SK-N-SH (cell line): ENCODE measurements around the gene TEKT5. TPM values are rescaled to one million over a fixed set of nuclear protein-coding genes. Genes with fewer than 3 reads are reported as not detected.

ENCODE experiments used
- CTCF ChIA-PET: fragments of 300-600, 350-600 bp; formaldehyde crosslinking; extraction: SDS; loops from one replicate; lab custom pipeline; 2021; lab: Yijun Ruan, JAX
- POLR2A ChIA-PET: fragments of 350-600 bp; sonication (Branson Sonifier 250); formaldehyde crosslinking; extraction: SDS; loops from one replicate; lab custom pipeline; 2020; ENCODE audit warnings: antibody characterized with exemption, inconsistent platforms; lab: Yijun Ruan, JAX
- DNase-seq: peaks from one replicate; pipeline ENCODE4 v3.0.0; 2012
- H2AFZ ChIP-seq: fragments of 200-600 bp; sonication (generic); 2 replicates; pipeline ENCODE4 v1.8.1; 2016; ENCODE audit warnings: antibody characterized with exemption, mild to moderate bottlenecking, low read depth
- H3F3A ChIP-seq: fragments of 200-600 bp; sonication (generic); replicated peaks from 2 replicates; pipeline ENCODE3; 2016; ENCODE audit warnings: antibody characterized with exemption, mild to moderate bottlenecking; ENCODE audit not compliant: insufficient read depth
- H3K27ac ChIP-seq, 2 experiments: fragments of 200-500 bp in 1 of 2; fragments of 200-600 bp in 1 of 2; sonication (Bioruptor generic) in 1 of 2; sonication (generic), shearing (Covaris generic) in 1 of 2; 2 replicates each; pipeline versions ENCODE4 v1.5.1 to v1.6.1; 2014 to 2016; ENCODE audit warnings: low read depth in 2 of 2, inconsistent platforms in 1 of 2, low read length in 1 of 2, mild to moderate bottlenecking in 1 of 2, mixed read lengths in 1 of 2
- H3K27me3 ChIP-seq: fragments of 200-600 bp; sonication (generic), shearing (Covaris generic); 2 replicates; pipeline ENCODE4 v1.6.1; 2016; ENCODE audit warnings: mixed run types; ENCODE audit not compliant: insufficient read depth
- H3K36me3 ChIP-seq, 2 experiments: fragments of 200-500 bp in 1 of 2; fragments of 200-600 bp in 1 of 2; sonication (Bioruptor generic) in 1 of 2; sonication (generic) in 1 of 2; replicated peaks in 1 of 2; 2 replicates each; pipeline versions ENCODE3 to v1.5.1; 2014 to 2016; ENCODE audit warnings: low read length in 1 of 2, mild to moderate bottlenecking in 1 of 2; ENCODE audit not compliant: insufficient read depth in 2 of 2, control insufficient read depth in 1 of 2
- H3K4me1 ChIP-seq, 2 experiments: fragments of 200-500 bp in 1 of 2; fragments of 200-600 bp in 1 of 2; sonication (Bioruptor generic) in 1 of 2; sonication (generic), shearing (Covaris generic) in 1 of 2; 2 replicates each; pipeline versions ENCODE4 v1.5.1 to v1.6.1; 2014 to 2016; ENCODE audit warnings: low read depth in 1 of 2, low read length in 1 of 2, mixed run types in 1 of 2; ENCODE audit not compliant: insufficient read depth in 2 of 2, control insufficient read depth in 1 of 2
- H3K4me2 ChIP-seq: fragments of 200-600 bp; sonication (generic), shearing (Covaris generic); 2 replicates; pipeline ENCODE4 v1.6.1; 2017; ENCODE audit warnings: mixed run types
- H3K4me3 ChIP-seq, 2 experiments: fragments of 200-500 bp in 1 of 2; fragments of 200-600 bp in 1 of 2; sonication (Bioruptor generic) in 1 of 2; sonication (generic), shearing (Covaris generic) in 1 of 2; 2 replicates each; pipeline versions ENCODE4 v1.5.1 to v1.8.1; 2014 to 2016; ENCODE audit warnings: low read depth in 2 of 2, inconsistent platforms in 1 of 2, low read length in 1 of 2, mild to moderate bottlenecking in 1 of 2, mixed read lengths in 1 of 2, moderate library complexity in 1 of 2
- H3K79me2 ChIP-seq: fragments of 200-600 bp; sonication (generic); 2 replicates; pipeline ENCODE4 v1.8.1; 2017; ENCODE audit warnings: mild to moderate bottlenecking; ENCODE audit not compliant: insufficient read depth
- H3K9ac ChIP-seq: fragments of 200-600 bp; sonication (generic); 2 replicates; pipeline ENCODE4 v1.6.1; 2017; ENCODE audit warnings: mixed run types
- H3K9me2 ChIP-seq: fragments of 200-600 bp; sonication (generic); 2 replicates; pipeline ENCODE4 v1.6.1; 2017; ENCODE audit warnings: mixed run types
- H3K9me3 ChIP-seq: fragments of 200-600 bp; sonication (generic); 2 replicates; pipeline ENCODE4 v1.6.1; 2017; ENCODE audit warnings: mixed run types, mild to moderate bottlenecking, moderate library complexity
- H4K20me1 ChIP-seq: fragments of 200-600 bp; sonication (generic); 2 replicates; pipeline ENCODE4 v1.6.1; 2017; ENCODE audit warnings: mild to moderate bottlenecking, mixed run types; ENCODE audit not compliant: insufficient read depth
- EP300 ChIP-seq, 2 experiments: IDR thresholded peaks; 2 replicates each; pipeline versions ENCODE4 v1.4.0 to v1.6.1; 2012; ENCODE audit warnings: borderline replicate concordance in 1 of 2, low read depth in 1 of 2, low read length in 1 of 2
- FOXM1 ChIP-seq: IDR thresholded peaks from 2 replicates; pipeline ENCODE4 v1.4.0; 2012; ENCODE audit warnings: low read depth, mild to moderate bottlenecking
- MEF2A ChIP-seq: IDR thresholded peaks from 2 replicates; pipeline ENCODE4 v1.4.0; 2012; ENCODE audit warnings: low read depth, borderline replicate concordance
- RAD21 ChIP-seq: IDR thresholded peaks from 2 replicates; pipeline ENCODE4 v1.6.1; 2012; ENCODE audit warnings: mild to moderate bottlenecking, low read length
- RFX5 ChIP-seq: IDR thresholded peaks from 2 replicates; pipeline ENCODE4 v1.6.1; 2012; ENCODE audit warnings: mild to moderate bottlenecking, improper control_type of control experiment, low read length
- RXRA ChIP-seq: IDR thresholded peaks from 2 replicates; pipeline ENCODE4 v1.4.0; 2012; ENCODE audit warnings: low read depth, mild to moderate bottlenecking, borderline replicate concordance
- SIN3A ChIP-seq: IDR thresholded peaks from 2 replicates; pipeline ENCODE4 v1.6.1; 2012; ENCODE audit warnings: low read depth, mild to moderate bottlenecking, low read length, moderate library complexity, borderline replicate concordance
- TAF1 ChIP-seq: IDR thresholded peaks from 2 replicates; pipeline ENCODE4 v1.6.1; 2012; ENCODE audit warnings: low read depth, mild to moderate bottlenecking, low read length, moderate library complexity, borderline replicate concordance
- YY1 ChIP-seq: IDR thresholded peaks from 2 replicates; pipeline ENCODE4 v1.4.0; 2012; ENCODE audit warnings: low read depth, mild to moderate bottlenecking
- WGBS: methylation state at CpG from one replicate; pipeline ENCODE4 v1.1.6; 2017; ENCODE audit warnings: low lambda C conversion rate; 5-methylcytosine and 5-hydroxymethylcytosine counted together
- polyA plus RNA-seq, 3 experiments: library from polyadenylated mRNA; depleted of rRNA; stranded (reverse); fragments of >200 nt; gene quantifications; 2 replicates each; pipeline ENCODE4 v1.2.3, GENCODE V29; 2012
- TF ChIP-seq, protein P1 (sequence below): IDR thresholded peaks from 2 replicates; pipeline ENCODE4; 2012
- TF ChIP-seq, protein P2 (sequence below): IDR thresholded peaks from 2 replicates; pipeline ENCODE4 v1.4.0; 2012; ENCODE audit warnings: low read depth
- TF ChIP-seq, protein P3 (sequence below): fragments of 200-600 bp; sonication (generic); IDR thresholded peaks from 2 replicates; pipeline ENCODE4 v1.6.1; 2017; ENCODE audit warnings: antibody characterized with exemption, mild to moderate bottlenecking, moderate library complexity

Gene TEKT5
- polyA plus RNA-seq, 1 of the 3 experiments (the other 2 are of a cell fraction) = not detected

DNA sequence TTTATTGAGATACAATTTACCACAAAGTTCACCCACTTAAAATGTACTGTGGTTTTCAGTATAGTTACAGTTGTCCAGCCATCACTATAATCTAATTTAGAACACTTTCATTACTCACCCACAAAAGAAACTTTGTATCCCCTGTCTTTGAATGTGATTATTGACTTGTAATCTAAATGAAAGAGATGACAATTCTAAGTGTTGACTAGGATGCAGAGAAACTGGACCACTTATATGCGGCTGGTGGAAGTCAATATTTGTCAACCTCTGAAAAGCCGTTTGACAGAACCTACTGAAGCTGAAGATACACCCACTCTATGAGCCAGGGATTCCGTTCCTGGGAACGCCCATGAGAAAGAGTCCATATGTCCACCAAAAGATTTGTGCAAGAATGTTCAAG, 36.8 kb downstream of the TEKT5 start:
- 61% methylated on average over 4 of the region's 4 CpGs for WGBS
- no peaks in the 10 kb centered on the region for H3K36me3 ChIP-seq
- DNase-seq = no peak
- no peaks in the 10 kb centered on the region for H3K9me3 ChIP-seq
- no peaks in the 10 kb centered on the region for H3K27me3 ChIP-seq
- no peaks in the 10 kb centered on the region for H4K20me1 ChIP-seq
- ChIA-PET POLR2A (no interaction called here), CTCF (interaction anchor here (0.8 kb wide), 1 partner anchor 11 kb away, joined by 3 read pairs; no protein-coding TSS in a partner anchor)
- H3K9me2 ChIP-seq = no peaks in the 10 kb centered on the region
- no peak overlapping the region for H3K4me3 ChIP-seq
- no peak overlapping the region for H3K27ac ChIP-seq
- H3K4me2 ChIP-seq = no peak overlapping the region
- H3K79me2 ChIP-seq = no peaks in the 10 kb centered on the region
- TF ChIP-seq TAF1 = no peak
- H3F3A ChIP-seq = no peaks in the 10 kb centered on the region
- H3K4me1 ChIP-seq = peaks cover 0 to 3% of the 10 kb centered on the region in 2 experiments; a peak in 1 of 4 replicates
- no peak overlapping the region for H3K9ac ChIP-seq
- H2AFZ ChIP-seq = no peak overlapping the region

DNA sequence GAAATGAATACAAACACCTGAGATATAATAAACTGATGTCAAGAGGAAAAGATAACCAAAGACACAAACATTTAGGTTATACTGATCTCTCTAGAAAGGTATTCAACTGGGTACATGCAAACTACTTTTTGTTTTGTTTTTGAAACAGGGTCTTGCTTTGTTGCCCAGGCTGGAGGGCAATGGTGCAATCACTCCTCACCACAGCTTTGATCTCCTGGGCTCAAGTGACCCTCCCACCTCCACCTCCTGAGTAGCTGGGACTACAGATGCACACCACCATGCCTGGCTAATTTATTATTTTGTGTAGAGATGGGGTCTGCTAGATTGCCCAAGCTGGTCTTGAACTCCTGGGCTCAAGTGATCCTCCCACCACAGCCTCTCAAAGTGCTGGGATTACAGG, 38.1 kb downstream of the TEKT5 start:
- POLR2A ChIA-PET = no interaction called here
- Histone ChIP-seq H3K9me3 (no peaks in the 10 kb centered on the region), H4K20me1 (no peaks in the 10 kb centered on the region), H3F3A (no peaks in the 10 kb centered on the region), H3K27me3 (no peaks in the 10 kb centered on the region), H3K9ac (no peak overlapping the region), H3K36me3 (no peaks in the 10 kb centered on the region), H3K4me2 (no peak overlapping the region), H3K4me1 (peaks cover 0 to 5% of the 10 kb centered on the region in 2 experiments; a peak in 1 of 4 replicates), H2AFZ (no peak overlapping the region), H3K4me3 (no peak overlapping the region), H3K79me2 (no peaks in the 10 kb centered on the region), H3K27ac (no peak overlapping the region), H3K9me2 (no peaks in the 10 kb centered on the region)
- no peak for TF ChIP-seq RAD21
- TF ChIP-seq, protein P1, sequence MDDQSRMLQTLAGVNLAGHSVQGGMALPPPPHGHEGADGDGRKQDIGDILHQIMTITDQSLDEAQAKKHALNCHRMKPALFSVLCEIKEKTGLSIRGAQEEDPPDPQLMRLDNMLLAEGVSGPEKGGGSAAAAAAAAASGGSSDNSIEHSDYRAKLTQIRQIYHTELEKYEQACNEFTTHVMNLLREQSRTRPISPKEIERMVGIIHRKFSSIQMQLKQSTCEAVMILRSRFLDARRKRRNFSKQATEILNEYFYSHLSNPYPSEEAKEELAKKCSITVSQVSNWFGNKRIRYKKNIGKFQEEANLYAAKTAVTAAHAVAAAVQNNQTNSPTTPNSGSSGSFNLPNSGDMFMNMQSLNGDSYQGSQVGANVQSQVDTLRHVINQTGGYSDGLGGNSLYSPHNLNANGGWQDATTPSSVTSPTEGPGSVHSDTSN = no peak
- CTCF ChIA-PET = interaction anchor here (1.3 kb wide), 1 partner anchor 76 kb away, joined by 4 read pairs; the partner anchor contains the start of gene EMP2
- DNase-seq = no peak

DNA sequence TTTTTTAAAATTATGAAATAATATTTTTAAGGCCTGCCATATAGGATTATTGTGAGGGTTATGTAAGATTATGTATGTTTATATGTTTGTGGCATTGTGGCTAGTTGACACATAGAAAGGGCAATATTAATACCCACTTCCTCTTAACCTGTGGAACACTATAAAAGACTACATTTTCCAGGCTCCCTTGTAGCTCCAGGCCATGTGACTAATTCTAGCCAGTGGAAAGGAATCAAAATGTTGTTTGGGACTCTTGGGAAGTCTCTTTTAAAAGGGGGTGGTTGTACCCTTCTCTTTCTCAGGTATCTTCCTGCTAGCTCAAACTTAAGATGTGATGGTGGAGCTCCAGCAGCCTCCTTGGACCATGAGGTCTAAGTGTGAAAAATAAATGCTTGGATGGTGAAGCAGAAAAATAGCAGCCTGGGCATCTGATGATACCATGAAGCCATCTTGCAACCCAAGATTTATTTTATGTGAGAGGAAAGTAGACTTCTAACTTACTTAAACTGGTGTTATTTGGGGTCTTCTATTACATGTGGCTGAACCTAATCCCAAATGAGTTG, 39.2 kb downstream of the TEKT5 start:
- Histone ChIP-seq H3K9ac (no peak overlapping the region), H3K4me3 (no peak overlapping the region), H3K9me2 (no peaks in the 10 kb centered on the region), H3F3A (no peaks in the 10 kb centered on the region), H3K9me3 (no peaks in the 10 kb centered on the region), H3K4me2 (no peak overlapping the region), H3K79me2 (no peaks in the 10 kb centered on the region), H3K4me1 (peaks cover 0 to 5% of the 10 kb centered on the region in 2 experiments; a peak in 1 of 4 replicates), H3K27ac (no peak overlapping the region), H3K36me3 (no peaks in the 10 kb centered on the region), H3K27me3 (no peaks in the 10 kb centered on the region), H4K20me1 (no peaks in the 10 kb centered on the region), H2AFZ (no peak overlapping the region)
- no peak for DNase-seq
- TF ChIP-seq SIN3A (no peak), RXRA (no peak), RFX5 (no peak), MEF2A (no peak), YY1 (no peak), FOXM1 (no peak), EP300 (IDR thresholded peaks at IDR 0.05; ENCODE audit: borderline replicate concordance in 1 of 2, low read depth in 1 of 2, low read length in 1 of 2) (no peak)
- TF ChIP-seq, protein P2, sequence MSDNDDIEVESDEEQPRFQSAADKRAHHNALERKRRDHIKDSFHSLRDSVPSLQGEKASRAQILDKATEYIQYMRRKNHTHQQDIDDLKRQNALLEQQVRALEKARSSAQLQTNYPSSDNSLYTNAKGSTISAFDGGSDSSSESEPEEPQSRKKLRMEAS = no peak
- TF ChIP-seq, protein P3, sequence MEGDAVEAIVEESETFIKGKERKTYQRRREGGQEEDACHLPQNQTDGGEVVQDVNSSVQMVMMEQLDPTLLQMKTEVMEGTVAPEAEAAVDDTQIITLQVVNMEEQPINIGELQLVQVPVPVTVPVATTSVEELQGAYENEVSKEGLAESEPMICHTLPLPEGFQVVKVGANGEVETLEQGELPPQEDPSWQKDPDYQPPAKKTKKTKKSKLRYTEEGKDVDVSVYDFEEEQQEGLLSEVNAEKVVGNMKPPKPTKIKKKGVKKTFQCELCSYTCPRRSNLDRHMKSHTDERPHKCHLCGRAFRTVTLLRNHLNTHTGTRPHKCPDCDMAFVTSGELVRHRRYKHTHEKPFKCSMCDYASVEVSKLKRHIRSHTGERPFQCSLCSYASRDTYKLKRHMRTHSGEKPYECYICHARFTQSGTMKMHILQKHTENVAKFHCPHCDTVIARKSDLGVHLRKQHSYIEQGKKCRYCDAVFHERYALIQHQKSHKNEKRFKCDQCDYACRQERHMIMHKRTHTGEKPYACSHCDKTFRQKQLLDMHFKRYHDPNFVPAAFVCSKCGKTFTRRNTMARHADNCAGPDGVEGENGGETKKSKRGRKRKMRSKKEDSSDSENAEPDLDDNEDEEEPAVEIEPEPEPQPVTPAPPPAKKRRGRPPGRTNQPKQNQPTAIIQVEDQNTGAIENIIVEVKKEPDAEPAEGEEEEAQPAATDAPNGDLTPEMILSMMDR = no peak
- ChIA-PET POLR2A (no interaction called here), CTCF (interaction anchor here (1.3 kb wide), 1 partner anchor 75 kb away, joined by 4 read pairs; the partner anchor contains the start of gene EMP2)
